LNCAP (cell line): Measurements from ENCODE around the gene HIC1.

Experiments used
- TF ChIP-seq, protein P1 (sequence below): fragments of 450-650 bp; IDR thresholded peaks from 2 replicates; pipeline ENCODE4 v1.5.1; 2017; ENCODE audit warnings: mild to moderate bottlenecking

Gene HIC1

DNA sequence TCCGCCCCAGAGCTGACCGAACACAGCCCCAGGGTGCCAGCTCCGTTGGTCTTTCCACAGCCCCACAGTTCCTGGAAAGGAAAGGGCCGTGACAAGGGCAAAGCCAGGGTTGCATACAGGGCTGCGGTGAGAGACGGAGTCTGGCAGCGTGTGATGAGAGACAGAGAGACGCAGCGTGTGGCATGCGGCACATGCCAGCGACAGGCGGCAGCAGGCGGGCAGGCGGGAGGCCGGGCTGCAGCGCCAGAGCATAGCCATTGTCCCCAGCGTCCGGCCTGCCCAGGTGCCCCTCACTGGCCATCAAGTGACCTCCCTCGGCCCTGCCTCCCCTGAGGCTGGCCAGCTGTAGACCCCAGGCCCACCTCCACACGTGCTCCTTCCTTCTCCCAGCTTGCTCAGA, 38.4 kb upstream of the HIC1 start:
- TF ChIP-seq, protein P1, sequence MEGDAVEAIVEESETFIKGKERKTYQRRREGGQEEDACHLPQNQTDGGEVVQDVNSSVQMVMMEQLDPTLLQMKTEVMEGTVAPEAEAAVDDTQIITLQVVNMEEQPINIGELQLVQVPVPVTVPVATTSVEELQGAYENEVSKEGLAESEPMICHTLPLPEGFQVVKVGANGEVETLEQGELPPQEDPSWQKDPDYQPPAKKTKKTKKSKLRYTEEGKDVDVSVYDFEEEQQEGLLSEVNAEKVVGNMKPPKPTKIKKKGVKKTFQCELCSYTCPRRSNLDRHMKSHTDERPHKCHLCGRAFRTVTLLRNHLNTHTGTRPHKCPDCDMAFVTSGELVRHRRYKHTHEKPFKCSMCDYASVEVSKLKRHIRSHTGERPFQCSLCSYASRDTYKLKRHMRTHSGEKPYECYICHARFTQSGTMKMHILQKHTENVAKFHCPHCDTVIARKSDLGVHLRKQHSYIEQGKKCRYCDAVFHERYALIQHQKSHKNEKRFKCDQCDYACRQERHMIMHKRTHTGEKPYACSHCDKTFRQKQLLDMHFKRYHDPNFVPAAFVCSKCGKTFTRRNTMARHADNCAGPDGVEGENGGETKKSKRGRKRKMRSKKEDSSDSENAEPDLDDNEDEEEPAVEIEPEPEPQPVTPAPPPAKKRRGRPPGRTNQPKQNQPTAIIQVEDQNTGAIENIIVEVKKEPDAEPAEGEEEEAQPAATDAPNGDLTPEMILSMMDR, result no peak

DNA sequence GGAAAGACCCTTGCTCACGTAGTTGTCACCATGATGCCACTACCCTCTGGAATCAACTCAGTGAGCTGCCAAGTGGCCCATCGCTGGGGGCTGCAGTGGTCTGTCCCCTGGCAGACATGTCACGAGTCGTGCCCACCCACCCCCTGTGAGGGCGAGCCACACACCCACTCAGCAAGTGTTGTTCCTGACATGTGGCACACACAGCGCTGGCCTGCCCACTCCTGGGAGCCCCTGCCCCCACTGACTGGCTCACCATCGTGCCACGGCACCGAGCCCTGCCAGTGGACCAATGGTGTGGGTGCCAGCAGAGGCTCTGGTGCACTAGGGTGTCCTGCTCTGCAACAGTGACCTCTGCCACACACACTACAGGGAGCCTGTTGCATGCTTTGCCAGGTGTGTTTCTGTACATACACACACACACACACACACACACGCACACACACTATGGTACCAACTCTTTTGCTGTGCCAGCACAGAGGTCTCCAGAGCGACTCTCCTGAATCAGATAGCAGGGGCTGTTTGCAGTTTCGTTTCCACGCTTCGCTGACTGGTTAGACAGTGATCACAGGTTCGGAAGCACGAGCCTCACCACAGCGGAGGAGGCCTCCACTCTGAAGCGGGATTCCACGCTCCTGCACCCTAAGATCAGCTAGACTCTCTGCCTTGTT, 37.5 kb upstream of the HIC1 start:
- TF ChIP-seq, protein P1, result no peak

- TF ChIP-seq, protein P1, result no peak
These were observed 36.0 kb upstream of the HIC1 start for GRCh38 chr17:2018716-2019510.

- TF ChIP-seq, protein P1, result no peak
These were observed 35.2 kb upstream of the HIC1 start for GRCh38 chr17:2019723-2020122.

- TF ChIP-seq, protein P1, result no peak
These were observed 34.2 kb upstream of the HIC1 start for GRCh38 chr17:2020721-2021120.

GRCh38 chr17:2022647-2023240, 32.2 kb upstream of the HIC1 start:
- TF ChIP-seq, protein P1, result no peak

GRCh38 chr17:2023256-2023655, 31.6 kb upstream of the HIC1 start:
- TF ChIP-seq, protein P1, result no peak
